22Rv1 (cell line): ENCODE data around the gene DUXB.

Experiments
- H3K27ac ChIP-seq: fragments of 450-650 bp; 2 replicates; pipeline ENCODE4 v1.5.1; 2017
- ZFX ChIP-seq: fragments of 450-650 bp; IDR thresholded peaks from 2 replicates; pipeline ENCODE4 v1.6.1; 2017; ENCODE audit warnings: antibody characterized with exemption, borderline replicate concordance
- TF ChIP-seq, protein P1 (sequence below): fragments of 450-650 bp; IDR thresholded peaks from 2 replicates; pipeline ENCODE4 v1.5.1; 2017; ENCODE audit warnings: mild to moderate bottlenecking

DUXB gene

DNA sequence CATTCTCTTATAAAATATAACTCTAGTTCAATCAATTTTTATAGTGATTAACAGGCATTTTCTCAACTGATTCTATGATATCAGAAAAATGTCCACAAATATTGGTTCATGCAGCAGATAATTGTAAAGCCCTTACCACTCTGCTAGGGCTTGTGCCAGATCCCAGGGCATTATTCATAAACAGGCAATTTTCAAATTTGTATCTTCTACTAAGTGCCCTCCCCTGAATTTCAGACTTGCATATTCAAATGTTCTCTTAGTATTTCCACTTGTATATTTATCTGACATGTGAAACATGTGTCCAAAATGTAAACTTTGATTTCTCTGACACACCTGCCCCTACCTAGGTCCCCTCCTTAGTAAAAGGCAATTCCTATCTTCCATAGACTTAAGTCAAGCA is 33.8 kb downstream of the DUXB start:
- TF ChIP-seq, protein P1, sequence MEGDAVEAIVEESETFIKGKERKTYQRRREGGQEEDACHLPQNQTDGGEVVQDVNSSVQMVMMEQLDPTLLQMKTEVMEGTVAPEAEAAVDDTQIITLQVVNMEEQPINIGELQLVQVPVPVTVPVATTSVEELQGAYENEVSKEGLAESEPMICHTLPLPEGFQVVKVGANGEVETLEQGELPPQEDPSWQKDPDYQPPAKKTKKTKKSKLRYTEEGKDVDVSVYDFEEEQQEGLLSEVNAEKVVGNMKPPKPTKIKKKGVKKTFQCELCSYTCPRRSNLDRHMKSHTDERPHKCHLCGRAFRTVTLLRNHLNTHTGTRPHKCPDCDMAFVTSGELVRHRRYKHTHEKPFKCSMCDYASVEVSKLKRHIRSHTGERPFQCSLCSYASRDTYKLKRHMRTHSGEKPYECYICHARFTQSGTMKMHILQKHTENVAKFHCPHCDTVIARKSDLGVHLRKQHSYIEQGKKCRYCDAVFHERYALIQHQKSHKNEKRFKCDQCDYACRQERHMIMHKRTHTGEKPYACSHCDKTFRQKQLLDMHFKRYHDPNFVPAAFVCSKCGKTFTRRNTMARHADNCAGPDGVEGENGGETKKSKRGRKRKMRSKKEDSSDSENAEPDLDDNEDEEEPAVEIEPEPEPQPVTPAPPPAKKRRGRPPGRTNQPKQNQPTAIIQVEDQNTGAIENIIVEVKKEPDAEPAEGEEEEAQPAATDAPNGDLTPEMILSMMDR, result no peak
- no peak for TF ChIP-seq ZFX
- no peak overlapping the region for H3K27ac ChIP-seq

- H3K27ac ChIP-seq, result no peak overlapping the region
- TF ChIP-seq, protein P1, result no peak
- TF ChIP-seq ZFX, result no peak
Measured at GRCh38 chr16:75660726-75661302, 40.4 kb downstream of the DUXB start.

- H3K27ac ChIP-seq, result no peak overlapping the region
- TF ChIP-seq, protein P1, result no peak
- no peak for TF ChIP-seq ZFX
Measured at GRCh38 chr16:75660321-75660720, 40.9 kb downstream of the DUXB start.

GRCh38 chr16:75658175-75658574 is 43.1 kb downstream of the DUXB start:
- no peak overlapping the region for H3K27ac ChIP-seq
- no peak for TF ChIP-seq ZFX
- TF ChIP-seq, protein P1, result no peak

DNA sequence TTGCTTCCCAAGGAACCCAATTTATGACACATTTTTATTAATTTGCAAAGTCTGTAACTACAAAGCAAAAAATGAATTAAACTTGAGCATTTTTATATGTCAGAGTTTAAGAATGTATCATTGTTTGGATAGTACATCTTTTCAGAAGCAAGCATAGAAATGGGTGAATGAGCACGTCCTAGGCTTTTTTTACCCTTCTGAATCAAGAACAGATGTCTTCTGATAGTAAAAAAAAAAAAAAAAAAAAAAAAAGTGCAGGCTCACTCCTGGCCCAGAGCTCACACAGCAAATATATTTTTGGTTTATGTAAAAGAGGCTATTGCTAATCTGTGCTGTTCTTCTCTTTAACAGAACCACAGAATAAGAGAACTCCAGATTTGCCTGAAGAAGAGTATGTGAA is 47.3 kb downstream of the DUXB start:
- no peak for TF ChIP-seq ZFX
- TF ChIP-seq, protein P1, result no peak
- H3K27ac ChIP-seq, result no peak overlapping the region

GRCh38 chr16:75648265-75649076 is 52.8 kb downstream of the DUXB start:
- H3K27ac ChIP-seq, result peak overlapping the region; percentile 95
- no peak for TF ChIP-seq ZFX
- TF ChIP-seq, protein P1, result no peak
